ENCODE data around the gene NLRP9.

Gene NLRP9

GRCh38 chr19:55702131-55702627 lies 36.0 kb downstream of the NLRP9 start:
- FAIRE-seq (no peak), DNase-seq (ENCODE audit: insufficient read length, low spot score) (no peak)
- no peak for TF ChIP-seq CTCF (IDR thresholded peaks at IDR 0.05; ENCODE audit: insufficient read depth, missing control alignments)

GRCh38 chr19:55700813-55701212 lies 37.4 kb downstream of the NLRP9 start:
- TF ChIP-seq CTCF (IDR thresholded peaks at IDR 0.05; ENCODE audit: insufficient read depth, missing control alignments): no peak
- DNase-seq (ENCODE audit: insufficient read length, low spot score): no peak
- no peak for FAIRE-seq

- FAIRE-seq (no peak), DNase-seq (ENCODE audit: insufficient read length, low spot score) (no peak)
- TF ChIP-seq CTCF (IDR thresholded peaks at IDR 0.05; ENCODE audit: insufficient read depth, missing control alignments): no peak
Measured at GRCh38 chr19:55699221-55699620, 39.0 kb downstream of the NLRP9 start.

GRCh38 chr19:55698256-55698655 lies 39.9 kb downstream of the NLRP9 start:
- FAIRE-seq: no peak

GRCh38 chr19:55697698-55698097 lies 40.5 kb downstream of the NLRP9 start:
- no peak for TF ChIP-seq CTCF (IDR thresholded peaks at IDR 0.05; ENCODE audit: insufficient read depth, missing control alignments)
- FAIRE-seq (no peak), DNase-seq (ENCODE audit: insufficient read length, low spot score) (no peak)

More at GRCh38 chr19:55698256-55698655, 39.9 kb downstream of the NLRP9 start:
- TF ChIP-seq CTCF (IDR thresholded peaks at IDR 0.05; ENCODE audit: insufficient read depth, missing control alignments): no peak
- no peak for DNase-seq (ENCODE audit: insufficient read length, low spot score)

GRCh38 chr19:55697069-55697440 lies 41.1 kb downstream of the NLRP9 start:
- DNase-seq (ENCODE audit: insufficient read length, low spot score) (no peak), FAIRE-seq (no peak)
- no peak for TF ChIP-seq CTCF (IDR thresholded peaks at IDR 0.05; ENCODE audit: insufficient read depth, missing control alignments)

GRCh38 chr19:55696301-55697068 lies 41.7 kb downstream of the NLRP9 start:
- DNase-seq (ENCODE audit: insufficient read length, low spot score): no peak
- TF ChIP-seq CTCF (IDR thresholded peaks at IDR 0.05; ENCODE audit: insufficient read depth, missing control alignments): no peak
- FAIRE-seq: no peak
